Heart left ventricle (tissue), 16 donors: ENCODE results near the gene SLC17A8. TPM values are rescaled to one million over a fixed set of nuclear protein-coding genes. Genes with fewer than 3 reads are reported as not detected.

Source experiments
- ATAC-seq, 4 donors: fragments of 200-7000 bp; cut with Tn5 transposase; one replicate each; pipeline ENCODE4 v1.9.1; 2020 to 2022; ENCODE audit warnings: moderate library complexity in 4 of 4, mild to moderate bottlenecking in 3 of 4, moderate number of reproducible peaks in 1 of 4
- DNase-seq, 5 donors: peaks; one replicate each; pipeline ENCODE4 v3.0.0-alpha.2; 2020
- H3K27ac ChIP-seq, 12 donors: fragments of 200-600 bp; sonication (generic) in 4 of 12; one replicate each; pipeline versions ENCODE4 v1.5.0 to v1.8.0; 2016 to 2022; ENCODE audit warnings: mild to moderate bottlenecking in 2 of 12
- H3K27me3 ChIP-seq, 9 donors: fragments of 200-600 bp; sonication (generic) in 2 of 9; one replicate each; pipeline versions ENCODE4 v1.5.1 to v1.8.0; 2016 to 2022; ENCODE audit warnings: mild to moderate bottlenecking in 3 of 9
- H3K36me3 ChIP-seq, 9 donors: fragments of 200-600 bp; sonication (generic) in 2 of 9; one replicate each; pipeline versions ENCODE4 v1.5.0 to v1.8.0; 2018 to 2022; ENCODE audit warnings: mild to moderate bottlenecking in 2 of 9
- H3K4me1 ChIP-seq, 12 donors: fragments of 200-600 bp; sonication (generic) in 4 of 12; one replicate each; pipeline versions ENCODE4 v1.5.0 to v1.8.0; 2016 to 2022; ENCODE audit warnings: mild to moderate bottlenecking in 3 of 12
- H3K4me3 ChIP-seq, 12 donors: fragments of 200-600 bp; sonication (generic) in 4 of 12; one replicate each; pipeline versions ENCODE4 v1.5.0 to v1.8.0; 2017 to 2022; ENCODE audit warnings: mild to moderate bottlenecking in 9 of 12, moderate library complexity in 4 of 12
- H3K9me3 ChIP-seq, 12 donors: fragments of 200-600 bp; sonication (generic) in 4 of 12; one replicate each; pipeline versions ENCODE4 v1.5.0 to v1.8.0; 2016 to 2022; ENCODE audit warnings: mild to moderate bottlenecking in 1 of 12
- POLR2A ChIP-seq, 2 donors: fragments of 450-650 bp; IDR thresholded peaks; one replicate each; pipeline ENCODE4 v1.6.1; 2017; ENCODE audit warnings: antibody characterized with exemption in 2 of 2, mild to moderate bottlenecking in 2 of 2, moderate library complexity in 2 of 2
- WGBS, 4 donors: extraction: QIAGEN DNeasy Blood & Tissue Kit in 2 of 4; methylation state at CpG; one replicate each; pipeline versions ENCODE4 v1.1.5 to v1.1.7; 2013 to 2018; 5-methylcytosine and 5-hydroxymethylcytosine counted together
- intact Hi-C, 10 donors: fragments of 100-400 bp; cut with DNase I; formaldehyde crosslinking; loops; one replicate each; pipeline versions ENCODE4 v1.11.1 to v1.14.2; 2022
- polyA plus RNA-seq, 2 donors: library from polyadenylated mRNA; stranded (reverse); fragments of 200-250 nt; gene quantifications; one replicate each; pipeline ENCODE4 v1.2.3, GENCODE V29; 2013
- total RNA-seq, 9 donors: library from RNA; depleted of rRNA in 2 of 9; stranded (reverse); fragments of >200 nt in 2 of 9; fragmentation: NEBNext Ultra II Directional in 3 of 9; extraction: Animal tissue kit (Norgen Biotek cat#: 25700) in 3 of 9; gene quantifications; one replicate each; pipeline versions ENCODE4 v1.1.0 to v1.2.4, GENCODE V29; 2016 to 2023
- TF ChIP-seq, protein P1 (sequence below), 12 donors: fragments of 200-600 bp; sonication (generic) in 4 of 12; IDR thresholded peaks; one replicate each; pipeline versions ENCODE4 v1.5.0 to v1.8.0; 2018 to 2022; ENCODE audit warnings: antibody characterized with exemption in 12 of 12, mild to moderate bottlenecking in 5 of 12
- donor health status: ischemic (EF 13 %, LVEDD 7.1; RV severe dilation, severe dysfunction).
- donor health status: healthy with polysubstance abuse.
- donor health status: DM: no; HTN: yes; CAD: no.
- donor health status: DM: no; HTN: no; CAD: no.
- donor health status: ischemic (EF 25% LVEDD 6.9; RV normal size, moderate dysfunction).
- donor health status: ischemic (EF 25% LVEDD 5.7; RV mildly dilated, moderate dysfunction).
- donor health status: healthy.
- donor health status: DM: yes; HTN: yes; CAD: no.
- donor health status: ischemic (EF 35%, LVEDD 5.7; RV mildly dilated, moderate dysfunction).
- donor health status: nonischemic (EF 11% LVEDD 7.7; RV severe dilation, severe dysfunction).
- donor health status: DM: yes; HTN: yes; CAD: no.
- donor health status: PGD.
- donor health status: ischemic (EF 29% LVEDD 5.4; RV normal size, mild dysfunction).
- donor health status: nonischemic (EF 23%, LVEDD 6.1; RV moderate dilation, normal function).

Gene SLC17A8
- total and polyA plus RNA-seq, 11 donors, result 0.15 TPM; not detected in 10

DNA sequence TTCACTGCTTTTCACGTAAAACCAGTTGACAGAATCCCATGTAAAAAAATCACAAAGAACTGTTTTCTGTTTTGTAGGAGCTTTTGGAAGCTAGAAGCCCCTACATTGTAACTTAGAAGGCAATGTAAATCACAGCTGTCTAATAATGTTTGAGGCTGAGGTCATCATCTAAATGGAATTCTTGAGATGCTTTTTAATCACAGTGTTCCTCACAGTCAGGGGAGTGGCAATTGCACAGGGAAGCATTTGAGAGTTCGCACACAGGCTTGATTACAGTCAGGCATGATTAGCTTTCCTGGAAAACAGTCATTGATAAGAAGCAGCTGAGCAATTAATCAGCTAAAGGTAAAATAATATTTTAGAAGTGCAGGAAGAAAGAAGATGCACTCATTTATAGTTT lies 2.9 kb downstream of the SLC17A8 start:
- peak in 1 of 4 donors; percentile 65 for ATAC-seq
- no peaks in the 10 kb centered on the region for H3K9me3 ChIP-seq
- peaks cover 0 to 20% (median 5%) of the 10 kb centered on the region in 9 donors for H3K27me3 ChIP-seq
- TF ChIP-seq, protein P1, sequence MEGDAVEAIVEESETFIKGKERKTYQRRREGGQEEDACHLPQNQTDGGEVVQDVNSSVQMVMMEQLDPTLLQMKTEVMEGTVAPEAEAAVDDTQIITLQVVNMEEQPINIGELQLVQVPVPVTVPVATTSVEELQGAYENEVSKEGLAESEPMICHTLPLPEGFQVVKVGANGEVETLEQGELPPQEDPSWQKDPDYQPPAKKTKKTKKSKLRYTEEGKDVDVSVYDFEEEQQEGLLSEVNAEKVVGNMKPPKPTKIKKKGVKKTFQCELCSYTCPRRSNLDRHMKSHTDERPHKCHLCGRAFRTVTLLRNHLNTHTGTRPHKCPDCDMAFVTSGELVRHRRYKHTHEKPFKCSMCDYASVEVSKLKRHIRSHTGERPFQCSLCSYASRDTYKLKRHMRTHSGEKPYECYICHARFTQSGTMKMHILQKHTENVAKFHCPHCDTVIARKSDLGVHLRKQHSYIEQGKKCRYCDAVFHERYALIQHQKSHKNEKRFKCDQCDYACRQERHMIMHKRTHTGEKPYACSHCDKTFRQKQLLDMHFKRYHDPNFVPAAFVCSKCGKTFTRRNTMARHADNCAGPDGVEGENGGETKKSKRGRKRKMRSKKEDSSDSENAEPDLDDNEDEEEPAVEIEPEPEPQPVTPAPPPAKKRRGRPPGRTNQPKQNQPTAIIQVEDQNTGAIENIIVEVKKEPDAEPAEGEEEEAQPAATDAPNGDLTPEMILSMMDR (IDR thresholded peaks at IDR 0.05), result no peak
- no peak for TF ChIP-seq POLR2A (IDR thresholded peaks at IDR 0.05)
- no peaks in the 10 kb centered on the region for H3K36me3 ChIP-seq
- no peak overlapping the region for H3K4me3 ChIP-seq
- no peak for DNase-seq
- intact Hi-C loops, result loop anchor here in 2 of 10 donors (5.0 to 10.0 kb wide), 2 partner anchors 197 to 385 kb away; no protein-coding TSS in a partner anchor
- whole genome bisulfite sequencing, 4 donors, result 35 to 51% (median 37%) methylated on average over 2 of the region's 2 CpGs
- peak overlapping the region in 1 of 12 donors; percentile 1 for H3K27ac ChIP-seq
- peaks cover 0 to 13% (median 3%) of the 10 kb centered on the region in 12 donors for H3K4me1 ChIP-seq

DNA sequence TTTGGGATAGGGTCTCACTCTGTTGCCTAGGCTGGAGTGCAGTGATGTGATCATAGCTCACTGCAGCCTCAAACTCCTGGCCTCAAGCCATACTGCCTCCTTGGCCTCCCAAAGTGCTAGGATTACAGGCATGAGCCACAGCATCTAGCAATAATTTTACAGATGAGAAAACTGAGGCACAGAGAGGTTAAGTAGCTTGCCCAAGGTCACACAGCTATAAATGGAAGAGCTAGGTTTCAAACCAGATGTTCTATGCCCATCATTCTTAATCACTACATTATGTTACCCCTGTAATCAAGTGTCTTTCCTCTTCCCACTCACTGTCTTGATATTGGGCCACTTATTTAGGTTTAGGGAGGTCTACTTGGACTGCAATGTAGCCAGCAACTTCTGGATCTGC lies 3.6 kb downstream of the SLC17A8 start:
- no peak for TF ChIP-seq POLR2A (IDR thresholded peaks at IDR 0.05)
- TF ChIP-seq, protein P1 (IDR thresholded peaks at IDR 0.05), result no peak
- ATAC-seq, result no peak
- no peak overlapping the region for H3K4me3 ChIP-seq
- no peaks in the 10 kb centered on the region for H3K36me3 ChIP-seq
- peaks cover 0 to 17% (median 4%) of the 10 kb centered on the region in 12 donors for H3K4me1 ChIP-seq
- no peaks in the 10 kb centered on the region for H3K9me3 ChIP-seq
- peaks cover 0 to 20% (median 5%) of the 10 kb centered on the region in 9 donors for H3K27me3 ChIP-seq
- intact Hi-C loops, result loop anchor here in 1 of 10 donors (5.0 kb wide), 1 partner anchor 197 kb away; no protein-coding TSS in a partner anchor
- DNase-seq, result no peak
- peak overlapping the region in 1 of 12 donors; percentile 1 for H3K27ac ChIP-seq

DNA sequence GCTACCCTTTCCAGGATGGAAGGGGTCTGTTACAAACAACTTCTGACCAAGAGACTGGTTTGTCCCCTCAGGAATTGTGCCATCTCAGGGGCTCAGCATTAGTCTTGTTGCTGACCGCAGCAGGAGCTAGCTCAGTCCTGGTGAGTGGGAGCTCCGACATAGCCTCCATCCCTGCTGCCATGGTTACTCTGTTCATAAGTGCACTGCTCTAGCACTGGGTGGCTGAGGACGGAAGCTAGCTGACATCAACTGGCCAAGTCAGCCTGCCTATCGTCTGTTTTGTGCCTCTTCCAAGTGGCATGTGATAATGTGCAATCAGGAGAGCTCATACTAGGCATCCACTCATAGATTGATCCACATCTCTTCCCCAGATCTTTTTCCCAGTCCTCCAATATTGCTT lies 7.5 kb downstream of the SLC17A8 start:
- Histone ChIP-seq H3K27me3 (peaks cover 0 to 4% (median 0%) of the 10 kb centered on the region in 9 donors), H3K9me3 (peaks cover 0 to 1% (median 0%) of the 10 kb centered on the region in 12 donors), H3K4me3 (no peak overlapping the region), H3K4me1 (peaks cover 0 to 22% (median 4%) of the 10 kb centered on the region in 12 donors), H3K27ac (peak overlapping the region in 5 of 12 donors; percentile 8 to 72 (median 57)), H3K36me3 (no peaks in the 10 kb centered on the region)
- DNase-seq (no peak), ATAC-seq (no peak)
- intact Hi-C loops, result loop anchor here in 1 of 10 donors (5.0 kb wide), 1 partner anchor 193 kb away; no protein-coding TSS in a partner anchor
- TF ChIP-seq POLR2A (IDR thresholded peaks at IDR 0.05), result no peak
- TF ChIP-seq, protein P1 (IDR thresholded peaks at IDR 0.05), result no peak
- WGBS, 4 donors, result 69 to 83% (median 77%) methylated on average over 3 to 4 of the region's 4 CpGs

DNA sequence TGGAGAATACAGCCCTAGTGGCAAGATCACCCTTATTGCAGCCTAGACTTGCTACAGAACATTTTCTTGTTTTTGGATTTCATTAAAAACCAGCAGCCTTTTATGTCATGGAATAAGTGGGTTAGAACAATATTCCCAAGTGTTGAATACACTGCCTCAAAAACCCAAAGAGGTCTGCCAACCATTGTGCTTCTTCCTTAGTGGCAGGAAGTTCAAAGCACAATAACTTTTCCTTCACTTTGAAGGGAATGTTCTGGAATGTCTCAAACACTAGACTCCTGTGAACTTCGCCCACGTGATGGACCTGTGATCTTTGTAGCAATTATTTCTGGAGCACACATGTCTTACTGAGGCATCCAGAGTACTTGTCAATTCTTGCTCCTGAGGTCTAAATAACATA lies 8.5 kb downstream of the SLC17A8 start:
- H3K4me3 ChIP-seq, result no peak overlapping the region
- peak; percentile 55 to 89 (median 68) for ATAC-seq
- no peaks in the 10 kb centered on the region for H3K36me3 ChIP-seq
- TF ChIP-seq, protein P1 (IDR thresholded peaks at IDR 0.05), result peak in 4 of 12 donors; percentile 5 to 9 (median 8)
- TF ChIP-seq POLR2A (IDR thresholded peaks at IDR 0.05), result no peak
- peak in 2 of 5 donors; percentile 8 to 23 for DNase-seq
- H3K4me1 ChIP-seq, result peaks cover 0 to 11% (median 0%) of the 10 kb centered on the region in 12 donors
- intact Hi-C loops, result no loop called here
- peak overlapping the region in 6 of 12 donors; percentile 37 to 72 (median 54) for H3K27ac ChIP-seq
- H3K9me3 ChIP-seq, result peaks cover 0 to 5% (median 0%) of the 10 kb centered on the region in 12 donors
- WGBS, 4 donors, result 36 to 61% (median 54%) methylated on average over 2 of the region's 2 CpGs
- H3K27me3 ChIP-seq, result peaks cover 0 to 1% (median 0%) of the 10 kb centered on the region in 9 donors
